Posterior vena cava (tissue), 2 donors: Measurements from ENCODE around the gene SMC5. TPM values are rescaled to one million over a fixed set of nuclear protein-coding genes. Genes with fewer than 3 reads are reported as not detected.
"Not testable (repeated sequence)": the region's sequence is repeated elsewhere in the genome, so short reads cannot be mapped to it uniquely, and the experiment has no call there.

Experiments
- DNase-seq: peaks from one replicate; pipeline ENCODE4 v3.0.0-alpha.2; 2020; ENCODE audit warnings: low spot score
- intact Hi-C, 2 donors: fragments of 100-400 bp; cut with DNase I; formaldehyde crosslinking; loops; one replicate each; pipeline versions ENCODE4 v1.14.1 to v1.14.2; 2022 to 2023
- total RNA-seq, 2 donors: library from RNA; stranded (reverse); fragmentation: NEBNext Ultra II Directional; extraction: Animal tissue kit (Norgen Biotek cat#: 25700); gene quantifications; one replicate each; pipeline ENCODE4 v1.2.1, GENCODE V29; 2021
- donor health status: DM: yes; HTN: yes; CAD: no.
- donor health status: DM: yes; HTN: yes; CAD: no.

SMC5 gene
- total RNA-seq, 2 donors from 2014 or later: 26.4 to 32.1 TPM

DNA sequence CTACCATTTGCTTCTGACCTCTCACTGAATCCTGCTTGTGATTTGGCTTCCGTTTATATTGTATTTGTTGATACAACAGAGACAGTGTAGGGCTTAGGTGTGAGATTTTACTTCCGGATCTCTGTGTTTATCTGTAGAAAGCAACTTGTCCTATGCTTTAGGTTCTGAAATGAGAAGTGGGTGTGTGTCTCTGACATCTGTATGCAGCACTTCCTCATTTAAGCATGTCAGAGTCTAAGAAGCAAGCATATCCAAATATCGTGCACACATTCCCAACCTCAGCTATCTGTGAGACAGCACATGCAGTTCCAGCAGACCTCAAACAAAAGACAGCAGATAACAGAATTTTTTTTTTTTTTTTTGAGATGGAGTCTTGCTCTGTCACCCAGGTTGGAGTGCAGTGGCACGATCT, 139.4 kb downstream of the SMC5 start:
- intact Hi-C loops: no loop called here
- no peak for DNase-seq

GRCh38 chr9:70399141-70399540, 140.4 kb downstream of the SMC5 start:
- intact Hi-C loops: no loop called here
- DNase-seq: no peak

DNA sequence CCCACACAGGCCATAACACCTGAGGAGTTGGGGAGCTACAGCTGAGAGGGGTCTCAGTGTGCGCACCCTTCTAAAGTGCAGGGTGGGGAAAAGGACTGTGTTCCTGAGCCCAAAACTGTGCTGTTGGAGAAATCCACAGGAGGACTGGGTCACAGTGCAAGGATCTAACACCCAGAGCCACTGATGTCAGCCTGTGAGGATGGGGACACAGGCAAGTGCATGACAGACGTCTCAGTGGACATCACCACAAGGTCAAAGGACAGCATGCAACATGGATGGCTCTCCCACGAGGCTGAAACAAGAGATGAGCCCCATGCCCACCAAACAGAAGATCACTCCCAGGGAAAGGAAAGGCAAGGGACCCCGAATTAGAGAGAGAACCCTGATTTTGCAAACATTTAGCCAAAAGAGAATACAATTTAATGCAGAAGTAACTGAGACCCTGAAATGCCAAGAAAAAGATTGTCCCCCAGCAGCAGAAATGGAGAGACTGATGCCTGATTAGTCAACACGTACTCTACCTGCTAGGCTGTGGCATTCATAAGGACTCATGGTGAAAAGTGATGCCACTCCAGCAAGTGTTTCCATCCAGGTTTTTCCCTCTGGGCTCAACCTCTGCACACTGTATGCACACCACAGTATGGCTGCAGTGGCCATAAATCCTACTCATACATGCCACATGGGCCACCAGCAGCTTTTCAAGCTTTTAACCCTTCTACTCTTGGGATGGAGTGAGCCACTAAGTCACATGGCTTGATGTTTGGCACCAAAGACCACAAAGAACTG, 141.5 kb downstream of the SMC5 start:
- intact Hi-C loops: no loop called here
- DNase-seq: no peak

DNA sequence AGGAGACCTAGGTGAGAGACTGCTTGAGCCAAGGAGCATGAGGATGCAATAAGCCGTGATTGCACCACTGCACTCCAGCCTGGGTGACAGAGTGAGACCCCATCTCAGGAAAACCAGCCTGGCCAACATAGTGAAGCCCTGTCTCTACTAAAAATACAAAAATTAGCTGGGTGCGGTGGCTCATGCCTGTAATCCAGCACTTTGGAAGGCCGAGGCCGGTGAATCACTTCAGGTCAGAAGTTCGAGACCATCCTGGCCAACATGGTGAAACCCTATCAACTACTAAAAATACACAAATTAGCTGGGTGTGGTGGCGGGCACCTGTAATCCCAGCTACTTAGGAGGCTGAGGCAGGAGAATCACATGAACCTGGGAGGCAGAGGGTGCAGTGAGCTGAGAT, 142.5 kb downstream of the SMC5 start:
- intact Hi-C loops, DNase-seq: not testable (repeated sequence)

DNA sequence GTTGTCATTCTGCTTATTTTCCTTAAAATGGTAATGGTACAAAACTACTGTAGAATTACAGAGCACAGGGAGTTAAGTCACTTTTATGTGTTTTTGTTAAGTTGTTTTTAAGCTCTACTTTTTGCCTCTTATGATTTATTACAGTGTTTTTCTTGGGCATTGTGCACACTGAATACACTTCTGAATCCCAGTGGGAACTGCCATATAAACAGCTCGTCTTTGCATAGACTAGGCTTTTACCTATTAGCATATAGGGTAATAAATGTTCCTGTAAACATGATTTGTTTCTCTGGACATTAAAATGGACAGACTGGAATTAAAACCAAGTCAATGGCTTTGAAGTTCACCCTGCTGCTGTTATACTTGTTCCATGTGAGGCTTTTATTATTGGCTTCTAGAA, 143.4 kb downstream of the SMC5 start:
- DNase-seq: no peak
- intact Hi-C loops: no loop called here

DNA sequence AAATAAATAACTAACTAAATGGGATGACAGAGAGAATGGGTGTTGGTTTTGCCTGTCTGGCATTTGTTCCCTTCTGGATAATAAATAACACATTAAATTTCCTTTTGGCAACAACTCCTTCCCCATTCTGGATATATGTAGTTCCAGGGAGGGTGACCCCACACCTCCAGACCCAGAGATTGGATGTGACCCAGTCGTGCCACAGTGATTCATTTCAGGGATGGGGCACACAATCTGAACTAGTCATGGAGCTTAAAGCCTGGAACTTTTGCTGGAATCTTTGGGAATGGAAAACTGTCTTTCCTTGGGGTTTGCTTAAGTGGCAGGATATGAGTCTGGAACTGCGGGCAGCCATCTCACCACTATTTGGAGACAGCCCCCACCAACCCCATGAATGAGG, 144.4 kb downstream of the SMC5 start:
- intact Hi-C loops: no loop called here
- no peak for DNase-seq

DNA sequence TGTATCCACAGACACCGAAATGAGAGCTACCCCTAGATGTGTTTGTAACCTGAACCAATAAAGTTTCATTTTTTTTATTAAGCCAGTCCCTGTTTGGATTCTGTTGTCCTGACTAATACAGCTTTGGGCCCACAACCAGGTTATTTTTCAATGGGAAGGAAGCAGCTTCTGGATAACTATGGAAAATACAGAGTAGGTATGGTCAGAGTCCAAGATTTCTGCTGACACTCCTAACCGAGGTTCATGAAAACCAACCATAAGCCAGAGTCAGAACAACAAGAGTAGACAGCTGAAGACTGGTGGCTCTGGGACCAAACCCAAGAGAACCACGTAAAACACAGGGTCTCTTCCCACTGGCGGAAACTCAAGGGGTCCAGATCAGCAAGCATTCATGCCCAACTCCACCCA, 144.8 kb downstream of the SMC5 start:
- intact Hi-C loops: no loop called here
- no peak for DNase-seq

DNA sequence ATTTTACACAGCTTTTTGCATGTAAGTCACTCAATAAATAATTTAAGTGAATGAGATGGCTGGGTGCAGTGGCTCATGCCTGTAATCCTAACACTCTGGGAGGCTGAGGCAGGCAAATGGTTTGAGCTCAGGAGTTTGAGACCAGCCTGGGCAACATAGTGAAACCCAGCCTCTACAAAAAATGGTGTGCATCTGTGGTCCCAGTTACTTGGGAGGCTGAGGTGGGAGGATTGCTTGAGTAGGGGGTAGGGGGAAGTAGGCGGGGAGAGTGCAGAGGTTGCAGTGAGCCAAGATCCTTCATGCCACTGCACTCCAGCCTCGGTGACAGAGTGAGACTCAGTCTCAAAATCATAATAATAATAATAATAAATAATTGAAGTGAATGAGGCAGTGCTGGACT, 145.5 kb downstream of the SMC5 start:
- DNase-seq: no peak
- intact Hi-C loops: no loop called here

Other genes with a start within 250 kb of the SMC5 start
- 10 to 100 TPM; 13.4 to 48.1 TPM for gene MAMDC2, start 215.1 kb upstream of the SMC5 start, total RNA-seq
- 100 to 1,000 TPM in 1 of 2 donors, 10 to 100 TPM in 1; 87.1 to 104 TPM for gene KLF9, start 155.7 kb downstream of the SMC5 start, total RNA-seq